Colonic mucosa (tissue), 4 donors: ENCODE results near the gene MRM2. TPM values are rescaled to one million over a fixed set of nuclear protein-coding genes. Genes with fewer than 3 reads are reported as not detected.

Source experiments
- DNase-seq: peaks from one replicate; pipeline ENCODE4 v3.0.0-alpha.2; 2020
- H3K27ac ChIP-seq: fragments of 200-600 bp; one replicate; pipeline ENCODE4 v1.8.0; 2021
- H3K27me3 ChIP-seq: fragments of 200-600 bp; one replicate; pipeline ENCODE4 v1.8.0; 2021
- H3K36me3 ChIP-seq: fragments of 200-600 bp; one replicate; pipeline ENCODE4 v1.8.0; 2021
- H3K4me1 ChIP-seq: fragments of 200-600 bp; one replicate; pipeline ENCODE4 v1.8.0; 2021; ENCODE audit warnings: mild to moderate bottlenecking
- H3K4me3 ChIP-seq: fragments of 200-600 bp; one replicate; pipeline ENCODE4 v1.8.0; 2021
- H3K9ac ChIP-seq, 2 donors: one replicate each; pipeline ENCODE4 v1.7.0; 2013; ENCODE audit warnings: control low read depth in 2 of 2, low read depth in 2 of 2, low read length in 2 of 2
- H3K9me3 ChIP-seq: fragments of 200-600 bp; one replicate; pipeline ENCODE4 v1.8.0; 2021
- intact Hi-C: fragments of 100-400 bp; cut with DNase I; formaldehyde crosslinking; loops from one replicate; pipeline ENCODE4 v1.14.1; 2022
- total RNA-seq, 2 donors: library from RNA; stranded (reverse); fragmentation: NEBNext Ultra II Directional in 1 of 2; extraction: Animal tissue kit (Norgen Biotek cat#: 25700) in 1 of 2; gene quantifications; one replicate each; pipeline ENCODE4 v1.2.1, GENCODE V29; 2021
- TF ChIP-seq, protein P1 (sequence below): fragments of 200-600 bp; IDR thresholded peaks from one replicate; pipeline ENCODE4 v1.8.0; 2022; ENCODE audit warnings: antibody characterized with exemption, mild to moderate bottlenecking
- donor health status: healthy.
- donor health status: DM: no; HTN: no; CAD: no.
- donor health status: DM: no; HTN: no; CAD: no.

The MRM2 gene
- total RNA-seq, 2 donors from 2014 or later = 17.3 to 27.0 TPM

DNA sequence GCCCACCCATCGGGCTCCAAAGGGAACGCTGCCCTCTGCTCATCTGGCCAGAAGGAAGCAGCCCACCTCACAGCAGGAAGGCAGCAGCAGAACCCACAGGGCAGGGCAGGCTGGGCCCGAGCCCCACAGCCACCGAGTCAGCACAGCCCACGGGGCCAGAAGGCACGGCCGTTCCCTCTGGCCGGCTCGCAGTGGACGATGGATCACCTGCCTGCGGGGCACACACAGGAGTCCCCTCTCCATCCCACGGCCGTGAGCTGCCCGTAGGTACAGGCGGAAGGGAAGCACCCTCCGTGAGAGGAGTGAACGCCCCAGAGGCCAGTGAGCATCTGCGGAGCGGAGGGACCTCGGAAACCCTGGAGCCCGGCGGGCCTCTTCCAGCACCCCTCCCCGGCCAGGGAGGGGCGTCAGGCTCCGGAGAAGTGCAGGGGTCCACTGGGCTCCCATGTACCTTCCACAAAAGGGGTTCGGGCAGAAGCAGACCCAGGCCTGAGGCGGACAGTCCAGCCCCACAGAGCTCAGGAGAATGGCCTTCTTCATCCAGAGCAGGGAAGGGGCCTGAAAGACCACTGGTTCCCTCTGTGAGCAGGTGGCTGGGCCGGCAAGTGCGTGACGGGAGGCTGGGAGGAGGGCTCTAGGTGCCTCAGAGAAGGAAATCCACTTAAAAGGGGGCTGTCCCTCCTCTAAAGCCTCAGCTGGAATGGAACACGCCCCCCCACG lies 11.7 kb upstream of the MRM2 start:
- Histone ChIP-seq H3K4me1 (no peaks in the 10 kb centered on the region), H3K36me3 (no peaks in the 10 kb centered on the region), H3K27ac (no peak overlapping the region), H3K9ac (no peak overlapping the region), H3K4me3 (no peak overlapping the region), H3K27me3 (no peaks in the 10 kb centered on the region), H3K9me3 (no peaks in the 10 kb centered on the region)
- TF ChIP-seq, protein P1, sequence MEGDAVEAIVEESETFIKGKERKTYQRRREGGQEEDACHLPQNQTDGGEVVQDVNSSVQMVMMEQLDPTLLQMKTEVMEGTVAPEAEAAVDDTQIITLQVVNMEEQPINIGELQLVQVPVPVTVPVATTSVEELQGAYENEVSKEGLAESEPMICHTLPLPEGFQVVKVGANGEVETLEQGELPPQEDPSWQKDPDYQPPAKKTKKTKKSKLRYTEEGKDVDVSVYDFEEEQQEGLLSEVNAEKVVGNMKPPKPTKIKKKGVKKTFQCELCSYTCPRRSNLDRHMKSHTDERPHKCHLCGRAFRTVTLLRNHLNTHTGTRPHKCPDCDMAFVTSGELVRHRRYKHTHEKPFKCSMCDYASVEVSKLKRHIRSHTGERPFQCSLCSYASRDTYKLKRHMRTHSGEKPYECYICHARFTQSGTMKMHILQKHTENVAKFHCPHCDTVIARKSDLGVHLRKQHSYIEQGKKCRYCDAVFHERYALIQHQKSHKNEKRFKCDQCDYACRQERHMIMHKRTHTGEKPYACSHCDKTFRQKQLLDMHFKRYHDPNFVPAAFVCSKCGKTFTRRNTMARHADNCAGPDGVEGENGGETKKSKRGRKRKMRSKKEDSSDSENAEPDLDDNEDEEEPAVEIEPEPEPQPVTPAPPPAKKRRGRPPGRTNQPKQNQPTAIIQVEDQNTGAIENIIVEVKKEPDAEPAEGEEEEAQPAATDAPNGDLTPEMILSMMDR = no peak
- intact Hi-C loops = no loop called here
- no peak for DNase-seq

GRCh38 chr7:2253021-2253420 lies 11.0 kb upstream of the MRM2 start:
- no peaks in the 10 kb centered on the region for H3K36me3 ChIP-seq
- intact Hi-C loops = no loop called here
- DNase-seq = no peak

DNA sequence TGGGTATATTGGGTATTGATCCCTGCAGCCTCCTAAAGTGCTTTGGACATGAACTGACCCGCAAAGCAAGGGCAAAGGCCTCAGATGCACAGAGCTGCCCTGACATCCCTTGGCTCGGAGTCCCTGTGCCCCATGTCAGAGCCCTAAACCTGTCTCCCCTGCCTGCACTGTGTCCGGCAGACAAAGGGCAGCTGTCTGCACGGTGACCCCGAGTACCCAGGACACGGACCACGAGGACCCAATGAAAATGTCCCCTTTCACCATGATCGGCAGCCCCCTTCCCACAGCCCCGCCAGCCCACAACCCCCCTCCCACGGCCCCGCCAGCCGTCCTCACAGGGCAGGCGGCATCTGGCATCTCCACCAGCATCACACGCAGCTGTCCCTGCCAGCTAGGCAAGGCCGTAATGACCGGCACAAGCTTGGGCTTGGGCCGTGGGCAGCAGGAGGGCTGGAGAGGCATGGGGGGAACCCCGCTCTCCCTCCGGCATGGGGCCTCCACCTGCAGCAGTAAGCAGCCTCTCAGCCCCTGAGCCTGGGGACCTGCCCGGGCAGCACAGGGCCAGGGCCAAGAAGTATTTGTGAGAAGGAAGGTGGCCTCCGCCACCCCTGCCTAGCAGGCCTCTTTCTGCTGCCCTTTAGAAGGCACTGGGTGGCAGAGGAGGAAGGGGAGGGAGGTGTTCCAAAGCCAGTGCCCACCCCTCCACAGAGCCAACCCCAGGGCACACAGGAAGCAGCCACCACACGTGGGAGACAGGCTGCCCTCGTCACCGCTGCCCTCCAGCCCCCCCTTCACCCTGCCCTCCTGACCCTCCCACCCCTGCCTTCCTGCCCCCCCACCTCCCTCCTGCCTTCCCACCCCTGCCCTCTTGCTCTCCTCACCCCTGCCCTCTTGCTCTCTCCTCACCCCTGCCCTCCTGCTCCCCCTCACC lies 10.1 kb upstream of the MRM2 start:
- intact Hi-C loops = no loop called here
- Histone ChIP-seq H3K27ac (no peak overlapping the region), H3K36me3 (no peaks in the 10 kb centered on the region), H3K9me3 (no peaks in the 10 kb centered on the region), H3K4me1 (no peaks in the 10 kb centered on the region), H3K9ac (no peak overlapping the region), H3K27me3 (no peaks in the 10 kb centered on the region), H3K4me3 (no peak overlapping the region)
- TF ChIP-seq, protein P1 = no peak
- no peak for DNase-seq

More at GRCh38 chr7:2253021-2253420, 11.0 kb upstream of the MRM2 start:
- H3K9me3 ChIP-seq = no peaks in the 10 kb centered on the region
- no peaks in the 10 kb centered on the region for H3K27me3 ChIP-seq
- TF ChIP-seq, protein P1 = no peak
- no peak overlapping the region for H3K4me3 ChIP-seq
- no peak overlapping the region for H3K9ac ChIP-seq
- H3K4me1 ChIP-seq = no peaks in the 10 kb centered on the region
- no peak overlapping the region for H3K27ac ChIP-seq

- no peaks in the 10 kb centered on the region for H3K36me3 ChIP-seq
- no peak overlapping the region for H3K27ac ChIP-seq
- no peaks in the 10 kb centered on the region for H3K27me3 ChIP-seq
- TF ChIP-seq, protein P1 = no peak
- no peak overlapping the region for H3K9ac ChIP-seq
- no peaks in the 10 kb centered on the region for H3K4me1 ChIP-seq
- intact Hi-C loops = no loop called here
- H3K9me3 ChIP-seq = no peaks in the 10 kb centered on the region
- H3K4me3 ChIP-seq = no peak overlapping the region
- no peak for DNase-seq
Observed at GRCh38 chr7:2251381-2251780, 9.4 kb upstream of the MRM2 start.

DNA sequence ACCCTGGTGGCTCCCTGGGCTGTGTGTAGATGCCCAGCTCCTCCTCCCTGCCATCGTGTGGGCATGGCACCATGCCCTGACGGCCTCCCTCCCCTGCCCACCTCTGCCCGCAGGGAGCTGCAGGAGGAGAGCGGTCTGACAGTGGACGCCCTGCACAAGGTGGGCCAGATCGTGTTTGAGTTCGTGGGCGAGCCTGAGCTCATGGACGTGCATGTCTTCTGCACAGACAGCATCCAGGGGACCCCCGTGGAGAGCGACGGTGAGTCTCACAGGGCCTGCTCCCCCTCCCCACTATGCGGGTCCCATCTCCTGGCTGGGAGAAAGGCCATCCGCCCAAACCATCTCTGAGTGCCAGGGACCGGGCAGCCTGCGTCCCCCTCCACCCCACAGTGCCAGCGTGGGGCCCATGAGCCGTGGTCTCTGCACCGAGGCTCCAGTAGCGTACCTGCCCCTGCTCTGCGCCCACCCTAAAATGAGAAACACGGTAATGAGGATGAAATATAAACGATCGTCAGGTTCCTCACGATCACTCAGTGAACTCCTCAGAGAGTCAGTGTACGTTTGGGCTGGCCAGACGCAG lies 7.8 kb upstream of the MRM2 start:
- TF ChIP-seq, protein P1 = no peak
- intact Hi-C loops = loop anchor here (5.0 kb wide), 1 partner anchor 97 kb away; no protein-coding TSS in a partner anchor
- no peak overlapping the region for H3K27ac ChIP-seq
- H3K9me3 ChIP-seq = no peaks in the 10 kb centered on the region
- H3K4me3 ChIP-seq = no peak overlapping the region
- no peak for DNase-seq
- no peaks in the 10 kb centered on the region for H3K27me3 ChIP-seq
- H3K36me3 ChIP-seq = no peaks in the 10 kb centered on the region
- H3K9ac ChIP-seq = no peak overlapping the region
- H3K4me1 ChIP-seq = no peaks in the 10 kb centered on the region
